KMS-11 (cell line): ENCODE results near the gene JAKMIP2.

ENCODE experiments used
- H2AFZ ChIP-seq: fragments of 200-600 bp; sonication (generic); 2 replicates; pipeline ENCODE4 v1.6.1; 2016; ENCODE audit warnings: antibody characterized with exemption, mixed run types, low read depth
- H3K27ac ChIP-seq: fragments of 200-600 bp; sonication (generic); 2 replicates; pipeline ENCODE4 v1.6.1; 2016; ENCODE audit warnings: mild to moderate bottlenecking, mixed run types
- H3K27me3 ChIP-seq: fragments of 200-600 bp; sonication (generic); 2 replicates; pipeline ENCODE4 v1.6.1; 2017; ENCODE audit warnings: mild to moderate bottlenecking, low read depth, mixed run types, moderate library complexity; ENCODE audit not compliant: insufficient read depth
- H3K36me3 ChIP-seq: fragments of 200-600 bp; sonication (generic); 2 replicates; pipeline ENCODE4 v1.6.1; 2017; ENCODE audit warnings: mild to moderate bottlenecking, mixed run types; ENCODE audit not compliant: insufficient read depth
- H3K4me1 ChIP-seq: fragments of 200-600 bp; sonication (generic); 2 replicates; pipeline ENCODE4 v1.6.1; 2016; ENCODE audit warnings: mild to moderate bottlenecking, low read depth, mixed run types; ENCODE audit not compliant: poor library complexity, severe bottlenecking
- H3K4me2 ChIP-seq: fragments of 200-600 bp; sonication (generic); 2 replicates; pipeline ENCODE4 v1.7.0; 2016; ENCODE audit warnings: mild to moderate bottlenecking, mixed run types
- H3K4me3 ChIP-seq: fragments of 200-600 bp; sonication (generic); IDR thresholded peaks from 2 replicates; pipeline ENCODE4 v1.6.1; 2017; ENCODE audit warnings: low read depth, low read length, mixed read lengths; ENCODE audit not compliant: insufficient read depth
- H3K79me2 ChIP-seq: fragments of 200-600 bp; sonication (generic); 2 replicates; pipeline ENCODE4 v1.6.1; 2016; ENCODE audit warnings: low read depth, mixed run types; ENCODE audit not compliant: insufficient read depth
- H3K9ac ChIP-seq: fragments of 200-600 bp; sonication (generic); 2 replicates; pipeline ENCODE4 v1.6.1; 2016; ENCODE audit warnings: mild to moderate bottlenecking, mixed run types
- H4K20me1 ChIP-seq: fragments of 200-600 bp; sonication (generic); 2 replicates; pipeline ENCODE4 v1.6.1; 2016; ENCODE audit warnings: mild to moderate bottlenecking, mixed run types; ENCODE audit not compliant: insufficient read depth
- CTCF ChIP-seq: fragments of 200-600 bp; sonication (generic); conservative IDR thresholded peaks from 2 replicates; pipeline ENCODE4 v1.6.1; 2017; ENCODE audit warnings: low read depth, mild to moderate bottlenecking, antibody characterized with exemption, low read length, moderate library complexity, mixed read lengths

Gene JAKMIP2

GRCh38 chr5:147671365-147671764, 111.2 kb downstream of the JAKMIP2 start:
- Histone ChIP-seq H4K20me1 (no peaks in the 10 kb centered on the region), H2AFZ (no peak overlapping the region), H3K4me3 (no peak overlapping the region), H3K79me2 (no peaks in the 10 kb centered on the region), H3K27ac (no peak overlapping the region), H3K36me3 (no peaks in the 10 kb centered on the region; the same call in 1 of the 2 replicates), H3K4me1 (no peaks in the 10 kb centered on the region), H3K4me2 (no peak overlapping the region), H3K27me3 (no peaks in the 10 kb centered on the region), H3K9ac (no peak overlapping the region)
- TF ChIP-seq CTCF: no peak

GRCh38 chr5:147670815-147671214, 111.7 kb downstream of the JAKMIP2 start:
- no peaks in the 10 kb centered on the region for H3K79me2 ChIP-seq
- no peaks in the 10 kb centered on the region for H3K4me1 ChIP-seq
- no peak overlapping the region for H3K4me2 ChIP-seq
- TF ChIP-seq CTCF: no peak
- no peak overlapping the region for H3K27ac ChIP-seq
- H4K20me1 ChIP-seq: no peaks in the 10 kb centered on the region
- no peak overlapping the region for H2AFZ ChIP-seq
- H3K36me3 ChIP-seq: no peaks in the 10 kb centered on the region; the same call in 1 of the 2 replicates
- H3K4me3 ChIP-seq: no peak overlapping the region
- H3K9ac ChIP-seq: no peak overlapping the region
- no peaks in the 10 kb centered on the region for H3K27me3 ChIP-seq

- Histone ChIP-seq H3K4me1 (no peaks in the 10 kb centered on the region), H4K20me1 (no peaks in the 10 kb centered on the region), H3K79me2 (no peaks in the 10 kb centered on the region), H3K36me3 (no peaks in the 10 kb centered on the region; the same call in 1 of the 2 replicates), H3K9ac (no peak overlapping the region), H2AFZ (no peak overlapping the region), H3K27me3 (no peaks in the 10 kb centered on the region), H3K4me2 (no peak overlapping the region), H3K27ac (no peak overlapping the region), H3K4me3 (no peak overlapping the region)
- TF ChIP-seq CTCF: no peak
Measured at GRCh38 chr5:147669169-147669869, 113.2 kb downstream of the JAKMIP2 start.

- no peak for TF ChIP-seq CTCF
- Histone ChIP-seq H4K20me1 (no peaks in the 10 kb centered on the region), H3K27ac (no peak overlapping the region), H3K27me3 (no peaks in the 10 kb centered on the region), H3K4me1 (no peaks in the 10 kb centered on the region), H3K4me3 (no peak overlapping the region), H2AFZ (no peak overlapping the region), H3K9ac (no peak overlapping the region), H3K79me2 (no peaks in the 10 kb centered on the region), H3K4me2 (no peak overlapping the region), H3K36me3 (no peaks in the 10 kb centered on the region; the same call in 1 of the 2 replicates)
Measured at GRCh38 chr5:147668385-147668784, 114.1 kb downstream of the JAKMIP2 start.
